ENCODE measurements around the gene CNGB1. TPM values are rescaled to one million over a fixed set of nuclear protein-coding genes. Genes with fewer than 3 reads are reported as not detected.

CNGB1 gene
- total RNA-seq, 2 experiments from 2014 or later, result not detected

DNA sequence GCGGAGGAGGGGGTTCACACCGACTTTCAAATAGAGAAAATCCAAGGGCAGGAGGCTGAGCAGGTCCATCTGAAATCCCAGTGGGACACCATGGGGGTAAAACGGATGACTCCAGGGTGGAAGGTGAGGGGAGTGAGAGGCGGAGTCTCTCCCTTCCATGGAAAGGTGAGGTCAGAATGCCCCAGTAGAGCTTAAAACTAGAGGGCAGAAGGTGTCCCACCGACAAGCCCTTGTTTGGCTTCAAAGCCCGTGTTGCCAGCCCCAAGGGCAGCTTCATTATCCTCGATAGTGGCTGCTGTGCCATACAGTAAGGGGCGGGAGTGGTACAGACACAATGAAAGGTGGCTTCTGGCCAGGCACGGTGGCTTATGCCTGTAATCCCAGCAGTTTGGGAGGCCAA lies 55.7 kb downstream of the CNGB1 start:
- no peaks in the 10 kb centered on the region for H3K79me2 ChIP-seq (ENCODE audit: insufficient read depth, low read depth, low read length)
- TF ChIP-seq EZH2phosphoT487 (IDR thresholded peaks at IDR 0.05; ENCODE audit: borderline replicate concordance, low read depth, low read length), result no peak
- TF ChIP-seq, protein P1, sequence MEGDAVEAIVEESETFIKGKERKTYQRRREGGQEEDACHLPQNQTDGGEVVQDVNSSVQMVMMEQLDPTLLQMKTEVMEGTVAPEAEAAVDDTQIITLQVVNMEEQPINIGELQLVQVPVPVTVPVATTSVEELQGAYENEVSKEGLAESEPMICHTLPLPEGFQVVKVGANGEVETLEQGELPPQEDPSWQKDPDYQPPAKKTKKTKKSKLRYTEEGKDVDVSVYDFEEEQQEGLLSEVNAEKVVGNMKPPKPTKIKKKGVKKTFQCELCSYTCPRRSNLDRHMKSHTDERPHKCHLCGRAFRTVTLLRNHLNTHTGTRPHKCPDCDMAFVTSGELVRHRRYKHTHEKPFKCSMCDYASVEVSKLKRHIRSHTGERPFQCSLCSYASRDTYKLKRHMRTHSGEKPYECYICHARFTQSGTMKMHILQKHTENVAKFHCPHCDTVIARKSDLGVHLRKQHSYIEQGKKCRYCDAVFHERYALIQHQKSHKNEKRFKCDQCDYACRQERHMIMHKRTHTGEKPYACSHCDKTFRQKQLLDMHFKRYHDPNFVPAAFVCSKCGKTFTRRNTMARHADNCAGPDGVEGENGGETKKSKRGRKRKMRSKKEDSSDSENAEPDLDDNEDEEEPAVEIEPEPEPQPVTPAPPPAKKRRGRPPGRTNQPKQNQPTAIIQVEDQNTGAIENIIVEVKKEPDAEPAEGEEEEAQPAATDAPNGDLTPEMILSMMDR (conservative IDR thresholded peaks at IDR 0.05; ENCODE audit: low read length), result no peak
- H3K9me3 ChIP-seq (ENCODE audit: low read length), result no peaks in the 10 kb centered on the region
- H3K4me1 ChIP-seq (ENCODE audit: insufficient read depth, low read length, poor library complexity, severe bottlenecking), result no peaks in the 10 kb centered on the region
- H3K4me3 ChIP-seq (ENCODE audit: low read depth, low read length, poor library complexity, severe bottlenecking), result no peak overlapping the region
- intact Hi-C loops (cut with micrococcal nuclease; ENCODE audit: unreplicated experiment), result no loop called here
- H3K36me3 ChIP-seq (ENCODE audit: insufficient read depth, low read length), result no peaks in the 10 kb centered on the region
- CTCF ChIA-PET (ENCODE audit: unreplicated experiment), result no interaction called here
- DNase-seq (ENCODE audit: low spot score), result no peak
- no peak overlapping the region for H3K27ac ChIP-seq (ENCODE audit: low read depth, low read length, poor library complexity, severe bottlenecking)
- no peak overlapping the region for H2AFZ ChIP-seq (ENCODE audit: low read length)
- H3K9me2 ChIP-seq (ENCODE audit: insufficient read depth, low read length), result no peaks in the 10 kb centered on the region
- no peak overlapping the region for H3K4me2 ChIP-seq (ENCODE audit: low read length)
- BruUV-seq (replicated peaks), result no TSS peak
- POLR2A ChIA-PET, result no interaction called here
- H4K20me1 ChIP-seq (ENCODE audit: insufficient read depth, low read length), result no peaks in the 10 kb centered on the region

DNA sequence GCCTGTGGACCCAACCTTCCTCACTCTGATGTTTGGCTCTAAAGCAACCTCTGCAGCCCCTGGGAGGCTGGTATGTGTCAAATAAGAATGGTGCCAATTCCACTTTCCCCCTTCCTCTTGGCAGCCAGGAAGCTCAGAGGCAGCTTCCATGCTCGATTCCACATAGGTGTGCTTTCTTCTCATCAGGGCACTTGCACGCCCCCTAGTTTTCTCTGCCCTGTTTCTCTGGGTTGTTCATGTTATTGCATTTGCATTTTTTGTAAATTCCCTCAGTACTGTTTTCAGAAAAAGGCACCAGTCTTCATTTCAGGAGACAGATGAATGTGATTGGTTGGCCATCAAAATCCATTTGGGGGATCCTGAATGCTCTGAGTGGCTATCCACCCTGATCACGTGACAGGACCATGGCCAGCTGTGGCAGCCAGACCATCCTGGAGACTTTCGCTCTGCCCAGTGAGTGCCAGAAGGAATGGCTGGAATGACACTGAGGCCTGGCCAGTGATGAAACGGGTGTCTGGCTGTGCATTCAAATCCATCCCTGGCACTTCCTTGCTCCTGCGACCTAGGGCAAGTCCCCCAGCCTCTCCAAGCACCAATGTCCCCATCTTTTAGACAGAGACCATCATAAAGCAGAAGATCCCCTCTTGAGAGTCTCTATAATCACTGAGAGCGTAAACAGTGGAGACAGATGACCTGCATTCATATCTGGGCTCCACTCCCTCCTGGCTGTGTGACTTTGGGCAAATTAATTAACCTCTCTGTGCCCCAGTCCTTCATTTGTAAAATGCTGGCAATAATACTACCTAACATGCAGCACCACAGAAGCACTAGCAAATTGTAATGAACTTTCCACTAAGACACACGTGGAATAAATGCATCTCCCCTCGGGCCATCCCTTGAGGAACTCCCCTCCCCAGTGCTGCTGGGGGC lies 56.4 kb downstream of the CNGB1 start:
- H3K4me3 ChIP-seq (ENCODE audit: low read depth, low read length, poor library complexity, severe bottlenecking), result no peak overlapping the region
- H3K36me3 ChIP-seq (ENCODE audit: insufficient read depth, low read length), result no peaks in the 10 kb centered on the region
- H4K20me1 ChIP-seq (ENCODE audit: insufficient read depth, low read length), result no peaks in the 10 kb centered on the region
- H3K9me3 ChIP-seq (ENCODE audit: low read length), result no peaks in the 10 kb centered on the region
- ChIA-PET POLR2A (no interaction called here), CTCF (ENCODE audit: unreplicated experiment) (no interaction called here)
- intact Hi-C loops (cut with micrococcal nuclease; ENCODE audit: unreplicated experiment), result no loop called here
- H3K4me2 ChIP-seq (ENCODE audit: low read length), result no peak overlapping the region
- no peak overlapping the region for H3K27ac ChIP-seq (ENCODE audit: low read depth, low read length, poor library complexity, severe bottlenecking)
- H3K4me1 ChIP-seq (ENCODE audit: insufficient read depth, low read length, poor library complexity, severe bottlenecking), result no peaks in the 10 kb centered on the region
- TF ChIP-seq EZH2phosphoT487 (IDR thresholded peaks at IDR 0.05; ENCODE audit: borderline replicate concordance, low read depth, low read length), result no peak
- TF ChIP-seq, protein P1 (conservative IDR thresholded peaks at IDR 0.05; ENCODE audit: low read length), result peak; percentile 46
- no peaks in the 10 kb centered on the region for H3K79me2 ChIP-seq (ENCODE audit: insufficient read depth, low read depth, low read length)
- no peaks in the 10 kb centered on the region for H3K9me2 ChIP-seq (ENCODE audit: insufficient read depth, low read length)
- no TSS peak for BruUV-seq (replicated peaks)
- no peak for DNase-seq (ENCODE audit: low spot score)
- no peak overlapping the region for H2AFZ ChIP-seq (ENCODE audit: low read length)

Measured in OCI-LY7 (cell line).